GM23338 (cell line): ENCODE measurements around the gene SPDYA. TPM values are rescaled to one million over a fixed set of nuclear protein-coding genes. Genes with fewer than 3 reads are reported as not detected.

ENCODE experiments used
- ATAC-seq: fragments of 200-7000 bp; cut with Tn5 transposase; 3 replicates; pipeline ENCODE4 v1.9.1; 2020
- DNase-seq: peaks from one replicate; pipeline ENCODE4 v3.0.0-alpha.2; 2015; ENCODE audit warnings: low spot score
- H2AFZ ChIP-seq: fragments of 200-600 bp; sonication (generic); 2 replicates; pipeline ENCODE4 v1.8.0; 2016; ENCODE audit warnings: antibody characterized with exemption, mild to moderate bottlenecking, moderate library complexity
- H3F3A ChIP-seq: fragments of 200-600 bp; sonication (generic); replicated peaks from 2 replicates; pipeline ENCODE4 v1.8.0; 2017; ENCODE audit warnings: antibody characterized with exemption, mixed run types, low read depth
- H3K27ac ChIP-seq: fragments of 200-600 bp; sonication (generic); 2 replicates; pipeline ENCODE4 v1.6.1; 2016; ENCODE audit warnings: low read depth
- H3K27me3 ChIP-seq: fragments of 200-600 bp; sonication (generic); 2 replicates; pipeline ENCODE4 v1.8.0; 2016; ENCODE audit warnings: mild to moderate bottlenecking, mixed run types, moderate library complexity; ENCODE audit not compliant: insufficient read depth
- H3K36me3 ChIP-seq: fragments of 200-600 bp; sonication (generic); 2 replicates; pipeline ENCODE4 v1.8.0; 2016; ENCODE audit warnings: mild to moderate bottlenecking; ENCODE audit not compliant: insufficient read depth
- H3K4me1 ChIP-seq: fragments of 200-600 bp; sonication (generic); 2 replicates; pipeline ENCODE4 v1.8.0; 2016; ENCODE audit warnings: mild to moderate bottlenecking, moderate library complexity; ENCODE audit not compliant: insufficient read depth
- H3K4me2 ChIP-seq: fragments of 200-600 bp; sonication (generic); 2 replicates; pipeline ENCODE4 v1.7.1; 2017; ENCODE audit warnings: mixed run types
- H3K4me3 ChIP-seq: fragments of 200-600 bp; sonication (generic); 2 replicates; pipeline ENCODE4 v1.6.1; 2016; ENCODE audit warnings: mixed run types
- H3K79me2 ChIP-seq: fragments of 200-600 bp; sonication (generic); replicated peaks from 2 replicates; pipeline ENCODE4 v1.8.0; 2017; ENCODE audit warnings: mild to moderate bottlenecking; ENCODE audit not compliant: insufficient read depth
- H3K9me2 ChIP-seq: fragments of 200-600 bp; sonication (generic); 2 replicates; pipeline ENCODE4 v1.8.0; 2017; ENCODE audit not compliant: insufficient read depth
- H4K20me1 ChIP-seq: fragments of 200-600 bp; sonication (generic); replicated peaks from 2 replicates; pipeline ENCODE4 v1.8.0; 2017; ENCODE audit warnings: mild to moderate bottlenecking; ENCODE audit not compliant: insufficient read depth
- H3K27ac Mint-ChIP-seq: 2 replicates; pipeline ENCODE4 v1.8.0; 2020; ENCODE audit warnings: inconsistent platforms, mild to moderate bottlenecking, moderate library complexity, mixed read lengths
- H3K27me3 Mint-ChIP-seq: 3 replicates; pipeline ENCODE4 v1.8.0; 2022; ENCODE audit warnings: low read depth, mild to moderate bottlenecking, moderate library complexity, mixed read lengths, inconsistent platforms; ENCODE audit not compliant: insufficient read depth, poor library complexity
- H3K36me3 Mint-ChIP-seq: 3 replicates; pipeline ENCODE4 v1.8.0; 2021; ENCODE audit warnings: low read depth, mild to moderate bottlenecking, inconsistent platforms, moderate library complexity, mixed read lengths
- H3K4me1 Mint-ChIP-seq: 3 replicates; pipeline ENCODE4 v1.8.0; 2020; ENCODE audit warnings: mild to moderate bottlenecking, inconsistent platforms, mixed read lengths
- H3K4me3 Mint-ChIP-seq: 3 replicates; pipeline ENCODE4 v1.8.0; 2021; ENCODE audit warnings: moderate library complexity, mild to moderate bottlenecking, inconsistent platforms, mixed read lengths
- H3K9me3 Mint-ChIP-seq: 3 replicates; pipeline ENCODE4 v1.8.0; 2020; ENCODE audit warnings: moderate library complexity, mild to moderate bottlenecking, inconsistent platforms, mixed read lengths
- CREB1 ChIP-seq: fragments of 250-450 bp; sonication (Bioruptor Pico); IDR thresholded peaks from 2 replicates; pipeline ENCODE4 v1.5.0; 2020; ENCODE audit warnings: low read depth, mild to moderate bottlenecking, moderate library complexity
- CTCF ChIP-seq, 2 experiments: fragments of 200-600 bp in 1 of 2; sonication (generic) in 1 of 2; conservative IDR thresholded peaks; 2 replicates each; pipeline versions ENCODE4 v1.5.1 to v1.6.1; 2016 to 2017; ENCODE audit warnings: antibody characterized with exemption in 2 of 2, low read depth in 2 of 2, mild to moderate bottlenecking in 2 of 2, moderate library complexity in 1 of 2
- ETS1 ChIP-seq: IDR thresholded peaks from 2 replicates; pipeline ENCODE4 v1.6.1; 2016; ENCODE audit warnings: antibody characterized with exemption
- EZH2 ChIP-seq: fragments of 200-600 bp; sonication (generic); IDR thresholded peaks from one replicate; pipeline ENCODE4 v1.8.0; 2017; ENCODE audit warnings: antibody characterized with exemption, mild to moderate bottlenecking, low read depth; ENCODE audit not compliant: unreplicated experiment
- EZH2phosphoT487 ChIP-seq: fragments of 200-600 bp; sonication (generic); IDR thresholded peaks from one replicate; pipeline ENCODE4 v1.8.1; 2018; ENCODE audit warnings: antibody characterized with exemption; ENCODE audit not compliant: unreplicated experiment
- JUNB ChIP-seq: IDR thresholded peaks from one replicate; pipeline ENCODE4 v1.6.1; 2016; ENCODE audit warnings: antibody characterized with exemption; ENCODE audit not compliant: unreplicated experiment
- NANOG ChIP-seq: IDR thresholded peaks from 2 replicates; pipeline ENCODE4 v1.6.1; 2016; ENCODE audit warnings: antibody characterized with exemption, borderline replicate concordance
- POLR2AphosphoS5 ChIP-seq: IDR thresholded peaks from 2 replicates; pipeline ENCODE4 v1.6.1; 2016; ENCODE audit warnings: antibody characterized with exemption, low read depth
- REST ChIP-seq: IDR thresholded peaks from one replicate; pipeline ENCODE4 v1.6.1; 2018; ENCODE audit warnings: antibody characterized with exemption; ENCODE audit not compliant: unreplicated experiment
- STAT1 ChIP-seq: IDR thresholded peaks from one replicate; pipeline ENCODE4 v1.6.1; 2016; ENCODE audit warnings: antibody characterized with exemption; ENCODE audit not compliant: unreplicated experiment
- ZNF114 ChIP-seq: fragments of 250-450 bp; sonication (Bioruptor Pico); IDR thresholded peaks from 2 replicates; pipeline ENCODE4 v1.5.0; 2020; ENCODE audit warnings: mild to moderate bottlenecking, moderate library complexity
- ZNF331 ChIP-seq: fragments of 250-450 bp; sonication (Bioruptor Pico); IDR thresholded peaks from 2 replicates; pipeline ENCODE4 v1.5.0; 2020; ENCODE audit warnings: low read depth, mild to moderate bottlenecking, moderate library complexity
- polyA plus RNA-seq: library from polyadenylated mRNA; unstranded; fragments of >200 nt; fragmentation: Nextera tagmentation; extraction: Ambion mirVana; gene quantifications from 2 replicates; pipeline ENCODE4 v1.2.1, GENCODE V29; 2016
- total RNA-seq: library from RNA; depleted of rRNA; stranded (reverse); fragments of >200 nt; shearing (Covaris generic); gene quantifications from 2 replicates; pipeline ENCODE4 v1.2.3, GENCODE V29; 2014

Gene SPDYA
- total and polyA plus RNA-seq, 2 experiments from 2014 or later = 0.42 to 4.0 TPM

GRCh38 chr2:28767337-28767736 lies 43.3 kb upstream of the SPDYA start (continued):
- no peak for TF ChIP-seq REST

- H2AFZ ChIP-seq = no peak overlapping the region
- H3K27ac ChIP-seq = no peak overlapping the region
- Mint-ChIP-seq H3K4me3 (no peak overlapping the region), H3K9me3 (no peaks in the 10 kb centered on the region), H3K4me1 (peaks cover 18% of the 10 kb centered on the region; the same call in 2 of the 3 replicates), H3K36me3 (0 out of 3 replicates have a peak, but pooled peaks cover 3% of the 10 kb centered on the region), H3K27ac (no peak overlapping the region), H3K27me3 (peaks cover 4% of the 10 kb centered on the region)
- DNase-seq (no peak), ATAC-seq (no peak)
- peaks cover 53% of the 10 kb centered on the region; the same call in 1 of the 2 replicates for H4K20me1 ChIP-seq
- H3K9me2 ChIP-seq = no peaks in the 10 kb centered on the region
- H3K4me2 ChIP-seq = no peak overlapping the region
- H3K27me3 ChIP-seq = no peaks in the 10 kb centered on the region
- no peak overlapping the region for H3K4me3 ChIP-seq
- H3F3A ChIP-seq = no peaks in the 10 kb centered on the region
- no peaks in the 10 kb centered on the region for H3K36me3 ChIP-seq
- peaks cover 100% of the 10 kb centered on the region for H3K79me2 ChIP-seq
- H3K4me1 ChIP-seq = no peaks in the 10 kb centered on the region
- TF ChIP-seq STAT1 (no peak), REST (no peak), NANOG (no peak), POLR2AphosphoS5 (no peak), EZH2 (no peak), ZNF114 (CRISPR knock-in tag) (no peak), CREB1 (no peak), JUNB (no peak), CTCF (conservative IDR thresholded peaks at IDR 0.05; ENCODE audit: low read depth in 2 of 2) (no peak), EZH2phosphoT487 (no peak), ETS1 (no peak), ZNF331 (CRISPR knock-in tag) (no peak)
Measured at GRCh38 chr2:28768422-28768821, 42.2 kb upstream of the SPDYA start.
